Prostate gland (tissue), 2 donors: ENCODE measurements around the gene VWA3A.

Experiments used
- POLR2A ChIP-seq: fragments of 450-650 bp; IDR thresholded peaks from one replicate; pipeline ENCODE4 v1.6.1; 2016; ENCODE audit warnings: antibody characterized with exemption, mild to moderate bottlenecking
- POLR2AphosphoS5 ChIP-seq: sonication (generic); formaldehyde crosslinking; IDR thresholded peaks from one replicate; pipeline ENCODE4 v1.6.1; 2017; ENCODE audit warnings: antibody characterized with exemption
- TF ChIP-seq, protein P1 (sequence below), 4 experiments: fragments of 200-600 bp in 2 of 4; fragments of 450-650 bp in 2 of 4; sonication (generic) in 2 of 4; IDR thresholded peaks; 1 replicate in 3 of 4; 2 replicates in 1 of 4; pipeline ENCODE4 v1.5.1; 2016 to 2019; ENCODE audit warnings: antibody characterized with exemption in 4 of 4, mild to moderate bottlenecking in 2 of 4, moderate library complexity in 2 of 4

DNA sequence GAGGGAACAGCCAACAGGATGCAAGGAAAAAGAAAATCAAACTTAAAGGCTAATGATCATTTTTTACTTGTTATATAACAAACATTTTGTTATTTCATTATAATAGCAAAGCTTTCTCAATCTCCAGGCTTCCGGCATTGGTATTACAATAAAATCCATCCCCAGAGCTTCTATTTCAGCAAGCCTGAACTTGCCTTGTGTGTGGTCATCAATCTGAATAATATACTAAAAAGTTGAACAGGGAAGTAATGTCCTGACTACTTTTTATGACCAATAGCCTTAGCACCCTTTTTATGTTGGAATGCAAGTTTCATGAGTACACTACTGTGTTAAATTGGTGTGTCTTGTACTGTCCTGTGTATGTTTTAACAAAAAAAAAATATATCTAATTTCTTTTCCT, 27.1 kb upstream of the VWA3A start:
- peak; percentile 58 for TF ChIP-seq POLR2AphosphoS5
- TF ChIP-seq, protein P1, sequence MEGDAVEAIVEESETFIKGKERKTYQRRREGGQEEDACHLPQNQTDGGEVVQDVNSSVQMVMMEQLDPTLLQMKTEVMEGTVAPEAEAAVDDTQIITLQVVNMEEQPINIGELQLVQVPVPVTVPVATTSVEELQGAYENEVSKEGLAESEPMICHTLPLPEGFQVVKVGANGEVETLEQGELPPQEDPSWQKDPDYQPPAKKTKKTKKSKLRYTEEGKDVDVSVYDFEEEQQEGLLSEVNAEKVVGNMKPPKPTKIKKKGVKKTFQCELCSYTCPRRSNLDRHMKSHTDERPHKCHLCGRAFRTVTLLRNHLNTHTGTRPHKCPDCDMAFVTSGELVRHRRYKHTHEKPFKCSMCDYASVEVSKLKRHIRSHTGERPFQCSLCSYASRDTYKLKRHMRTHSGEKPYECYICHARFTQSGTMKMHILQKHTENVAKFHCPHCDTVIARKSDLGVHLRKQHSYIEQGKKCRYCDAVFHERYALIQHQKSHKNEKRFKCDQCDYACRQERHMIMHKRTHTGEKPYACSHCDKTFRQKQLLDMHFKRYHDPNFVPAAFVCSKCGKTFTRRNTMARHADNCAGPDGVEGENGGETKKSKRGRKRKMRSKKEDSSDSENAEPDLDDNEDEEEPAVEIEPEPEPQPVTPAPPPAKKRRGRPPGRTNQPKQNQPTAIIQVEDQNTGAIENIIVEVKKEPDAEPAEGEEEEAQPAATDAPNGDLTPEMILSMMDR (IDR thresholded peaks at IDR 0.05), result no peak
- TF ChIP-seq POLR2A, result no peak
